SH-SY5Y (cell line): ENCODE data around the gene RNF149.

ENCODE experiments used
- GATA2 ChIP-seq: IDR thresholded peaks from 2 replicates; pipeline ENCODE4 v1.6.1; 2011; ENCODE audit warnings: mild to moderate bottlenecking, low read depth, low read length
- GATA3 ChIP-seq: IDR thresholded peaks from 2 replicates; pipeline ENCODE4 v1.6.1; 2011; ENCODE audit warnings: low read depth, mild to moderate bottlenecking, low read length, moderate library complexity

DNA sequence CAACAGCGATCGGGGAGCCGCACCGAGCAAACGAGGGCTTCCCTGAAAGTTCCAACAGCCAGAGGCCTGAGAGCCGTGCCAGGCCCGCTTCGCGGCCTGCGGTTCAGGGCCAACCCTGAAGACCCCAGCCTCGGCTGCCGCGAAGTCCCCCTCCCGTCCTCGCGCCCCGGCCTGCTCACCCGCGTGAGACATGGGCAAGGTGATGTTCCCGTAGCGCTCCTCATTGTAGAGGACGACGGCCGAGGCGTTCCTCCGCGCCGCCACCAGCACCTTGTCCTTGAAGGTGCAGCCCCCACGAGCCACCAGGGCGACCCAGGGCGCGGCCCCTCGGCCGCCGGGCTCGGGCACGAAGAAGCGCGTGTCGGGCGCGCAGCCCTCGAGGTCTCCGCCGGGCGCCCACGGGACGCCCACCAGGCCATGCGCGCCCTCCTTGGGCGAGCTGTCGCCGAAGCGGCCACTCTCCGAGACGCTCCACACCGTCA, 510 bp downstream of the RNF149 start:
- TF ChIP-seq GATA2 (no peak), GATA3 (no peak)
